Measurements from ENCODE around the gene SLC66A2.

- no peak for TF ChIP-seq CTCF (IDR thresholded peaks at IDR 0.05)
- no peak for TF ChIP-seq POLR2A (IDR thresholded peaks at IDR 0.05)
- TF ChIP-seq EP300 (IDR thresholded peaks at IDR 0.05) = no peak
These were observed 21.3 kb downstream of the SLC66A2 start for GRCh38 chr18:79930020-79930642.
